GM12874 (cell line): Measurements from ENCODE around the gene KIF26B.

Experiments used
- TF ChIP-seq, protein P1 (sequence below): IDR thresholded peaks from 2 replicates; pipeline ENCODE4 v1.5.1; 2011; ENCODE audit warnings: low read depth, mild to moderate bottlenecking, control low read depth, low read length, moderate library complexity; ENCODE audit not compliant: insufficient read depth

KIF26B gene

GRCh38 chr1:245154429-245155271 lies at the start of gene KIF26B:
Gene KIF26B, plus strand, starts transcription at chr1:245154985. Its CDS starts 440 bp downstream, at chr1:245155425.
- TF ChIP-seq, protein P1, sequence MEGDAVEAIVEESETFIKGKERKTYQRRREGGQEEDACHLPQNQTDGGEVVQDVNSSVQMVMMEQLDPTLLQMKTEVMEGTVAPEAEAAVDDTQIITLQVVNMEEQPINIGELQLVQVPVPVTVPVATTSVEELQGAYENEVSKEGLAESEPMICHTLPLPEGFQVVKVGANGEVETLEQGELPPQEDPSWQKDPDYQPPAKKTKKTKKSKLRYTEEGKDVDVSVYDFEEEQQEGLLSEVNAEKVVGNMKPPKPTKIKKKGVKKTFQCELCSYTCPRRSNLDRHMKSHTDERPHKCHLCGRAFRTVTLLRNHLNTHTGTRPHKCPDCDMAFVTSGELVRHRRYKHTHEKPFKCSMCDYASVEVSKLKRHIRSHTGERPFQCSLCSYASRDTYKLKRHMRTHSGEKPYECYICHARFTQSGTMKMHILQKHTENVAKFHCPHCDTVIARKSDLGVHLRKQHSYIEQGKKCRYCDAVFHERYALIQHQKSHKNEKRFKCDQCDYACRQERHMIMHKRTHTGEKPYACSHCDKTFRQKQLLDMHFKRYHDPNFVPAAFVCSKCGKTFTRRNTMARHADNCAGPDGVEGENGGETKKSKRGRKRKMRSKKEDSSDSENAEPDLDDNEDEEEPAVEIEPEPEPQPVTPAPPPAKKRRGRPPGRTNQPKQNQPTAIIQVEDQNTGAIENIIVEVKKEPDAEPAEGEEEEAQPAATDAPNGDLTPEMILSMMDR, result no peak

- TF ChIP-seq, protein P1, result no peak
These were observed 49.7 kb upstream of the KIF26B start for GRCh38 chr1:245105042-245105441.

GRCh38 chr1:245105815-245106410 lies 48.9 kb upstream of the KIF26B start:
- TF ChIP-seq, protein P1, result no peak

DNA sequence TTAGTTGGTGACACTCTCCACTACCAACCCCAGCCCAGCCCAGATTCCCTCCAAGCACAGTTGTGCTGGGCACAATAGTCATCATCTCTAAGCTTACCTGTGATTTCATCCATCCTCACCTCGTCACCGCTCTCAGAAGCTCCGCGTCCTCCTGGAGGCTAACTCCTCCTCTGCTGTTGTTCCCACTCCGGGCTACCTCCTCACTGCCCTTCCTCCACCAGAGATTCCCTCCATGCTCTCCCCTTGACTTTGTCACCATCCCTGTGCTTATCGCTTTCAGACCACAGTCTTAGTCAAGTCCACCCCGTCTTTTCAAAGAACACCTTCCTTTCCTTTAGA lies 47.0 kb upstream of the KIF26B start:
- TF ChIP-seq, protein P1, result no peak

DNA sequence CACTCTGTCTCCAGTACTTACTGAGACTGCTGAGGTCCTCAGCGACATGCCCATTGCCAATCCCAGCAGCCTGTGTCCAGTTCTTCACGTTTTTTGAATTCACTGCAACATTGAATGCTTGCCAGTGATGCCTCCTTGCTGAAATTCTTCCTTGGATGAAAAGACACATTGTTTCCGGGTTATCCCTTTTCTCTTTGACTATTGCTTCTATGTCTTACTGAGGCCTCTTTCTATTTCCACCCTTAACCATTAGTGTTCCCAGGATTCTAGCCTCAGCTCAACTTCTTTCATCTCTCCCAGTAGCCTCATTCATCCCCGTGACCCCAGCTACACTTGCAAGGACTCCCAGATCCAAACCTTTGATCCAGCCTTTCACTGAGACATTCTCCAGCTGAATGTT lies 46.5 kb upstream of the KIF26B start:
- TF ChIP-seq, protein P1, result no peak

DNA sequence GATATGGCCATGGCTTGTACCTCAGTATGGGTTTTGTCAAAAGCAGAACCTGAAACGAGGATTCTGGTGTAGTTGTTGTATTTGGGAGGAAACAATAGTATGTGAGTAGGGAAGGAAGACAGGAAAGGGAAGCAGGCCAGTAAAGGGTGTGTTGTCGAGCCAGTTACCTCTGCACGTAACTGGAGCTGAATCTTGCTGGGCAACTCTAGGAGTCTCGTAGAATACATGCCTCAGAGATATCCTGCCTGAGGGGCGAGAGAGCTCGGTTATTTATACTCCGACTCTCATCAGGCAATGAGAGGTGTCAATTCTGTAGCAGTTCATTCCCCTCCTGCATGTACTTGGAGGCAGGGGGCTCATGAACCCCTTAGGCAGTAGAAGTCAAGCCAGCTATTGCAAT lies 45.9 kb upstream of the KIF26B start:
- TF ChIP-seq, protein P1, result no peak

DNA sequence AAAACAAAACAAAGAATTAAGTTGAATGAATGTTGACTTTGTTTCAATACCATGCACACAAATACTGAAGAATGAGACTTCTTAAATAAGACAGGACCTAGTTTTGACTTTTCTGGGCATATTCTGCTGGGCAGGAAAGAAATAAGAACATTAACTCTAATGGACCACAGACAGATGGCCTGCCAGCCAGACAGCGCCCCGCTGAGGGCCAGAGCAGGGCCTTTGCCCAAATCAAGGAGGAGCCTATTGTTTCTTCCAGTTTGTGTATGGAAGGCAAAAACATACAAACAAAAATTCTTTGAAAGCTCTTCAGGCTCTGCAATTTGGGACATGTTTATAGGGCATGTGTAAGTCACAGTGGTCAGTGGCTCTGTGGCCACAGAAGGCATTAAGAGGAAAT lies 44.4 kb upstream of the KIF26B start:
- TF ChIP-seq, protein P1, result no peak
